GM12878 (cell line): ENCODE data around the gene ADAM19.

ENCODE experiments used
- CTCF ChIP-seq, 3 experiments: IDR thresholded peaks in 2 of 3; conservative IDR thresholded peaks in 1 of 3; 2 replicates each; pipeline ENCODE4 v1.5.1; 2011; ENCODE audit warnings: low read depth in 3 of 3, low read length in 3 of 3, mild to moderate bottlenecking in 3 of 3, control low read depth in 2 of 3, moderate library complexity in 2 of 3, inconsistent platforms in 1 of 3, mixed read lengths in 1 of 3; ENCODE audit not compliant: control insufficient read depth in 2 of 3, insufficient read depth in 1 of 3; ENCODE audit errors: extremely low read depth in 1 of 3
- FOXM1 ChIP-seq: IDR thresholded peaks from 2 replicates; pipeline ENCODE4 v1.6.1; 2012; ENCODE audit warnings: low read depth, mild to moderate bottlenecking, inconsistent platforms, low read length, moderate library complexity
- NFIC ChIP-seq: IDR thresholded peaks from 2 replicates; pipeline ENCODE4 v1.6.1; 2012; ENCODE audit warnings: low read depth, mild to moderate bottlenecking, inconsistent platforms, low read length, moderate library complexity
- POLR2A ChIP-seq: IDR thresholded peaks from 2 replicates; pipeline ENCODE4 v1.6.1; 2011; ENCODE audit warnings: low read depth, mild to moderate bottlenecking, low read length
- POLR2AphosphoS5 ChIP-seq: IDR thresholded peaks from 2 replicates; pipeline ENCODE4 v1.6.1; 2011; ENCODE audit warnings: mild to moderate bottlenecking, low read length, inconsistent platforms
- RAD21 ChIP-seq: IDR thresholded peaks from 2 replicates; pipeline ENCODE4 v1.6.1; 2011; ENCODE audit warnings: mild to moderate bottlenecking, low read depth, low read length, moderate library complexity; ENCODE audit not compliant: insufficient read depth
- USF2 ChIP-seq: IDR thresholded peaks from 2 replicates; pipeline ENCODE4 v1.6.1; 2011; ENCODE audit warnings: low read depth, low read length, improper control_type of control experiment, borderline replicate concordance
- YY1 ChIP-seq: IDR thresholded peaks from 2 replicates; pipeline ENCODE4 v1.6.1; 2011; ENCODE audit warnings: low read depth, mild to moderate bottlenecking, low read length
- TF ChIP-seq, protein P1 (sequence below): fragments of 450-650 bp; IDR thresholded peaks from 2 replicates; pipeline ENCODE4 v1.6.1; 2017; ENCODE audit warnings: mild to moderate bottlenecking
- TF ChIP-seq, protein P2 (sequence below): IDR thresholded peaks from 2 replicates; pipeline ENCODE4 v1.6.1; 2012; ENCODE audit warnings: mild to moderate bottlenecking, low read depth, low read length

GRCh38 chr5:157478726-157479125 lies 96.8 kb downstream of the ADAM19 start:
- TF ChIP-seq POLR2AphosphoS5: no peak
- TF ChIP-seq USF2: no peak
- TF ChIP-seq, protein P1, sequence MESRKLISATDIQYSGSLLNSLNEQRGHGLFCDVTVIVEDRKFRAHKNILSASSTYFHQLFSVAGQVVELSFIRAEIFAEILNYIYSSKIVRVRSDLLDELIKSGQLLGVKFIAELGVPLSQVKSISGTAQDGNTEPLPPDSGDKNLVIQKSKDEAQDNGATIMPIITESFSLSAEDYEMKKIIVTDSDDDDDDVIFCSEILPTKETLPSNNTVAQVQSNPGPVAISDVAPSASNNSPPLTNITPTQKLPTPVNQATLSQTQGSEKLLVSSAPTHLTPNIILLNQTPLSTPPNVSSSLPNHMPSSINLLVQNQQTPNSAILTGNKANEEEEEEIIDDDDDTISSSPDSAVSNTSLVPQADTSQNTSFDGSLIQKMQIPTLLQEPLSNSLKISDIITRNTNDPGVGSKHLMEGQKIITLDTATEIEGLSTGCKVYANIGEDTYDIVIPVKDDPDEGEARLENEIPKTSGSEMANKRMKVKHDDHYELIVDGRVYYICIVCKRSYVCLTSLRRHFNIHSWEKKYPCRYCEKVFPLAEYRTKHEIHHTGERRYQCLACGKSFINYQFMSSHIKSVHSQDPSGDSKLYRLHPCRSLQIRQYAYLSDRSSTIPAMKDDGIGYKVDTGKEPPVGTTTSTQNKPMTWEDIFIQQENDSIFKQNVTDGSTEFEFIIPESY: no peak
- TF ChIP-seq RAD21: no peak
- no peak for TF ChIP-seq NFIC
- no peak for TF ChIP-seq CTCF (IDR thresholded peaks at IDR 0.05 in 2 of 3, conservative IDR thresholded peaks at IDR 0.05 in 1 of 3; ENCODE audit: control insufficient read depth in 2 of 3, extremely low read depth in 1 of 3, insufficient read depth in 1 of 3, low read depth in 3 of 3, low read length in 3 of 3)
- no peak for TF ChIP-seq FOXM1
- TF ChIP-seq YY1: no peak
- TF ChIP-seq, protein P2, sequence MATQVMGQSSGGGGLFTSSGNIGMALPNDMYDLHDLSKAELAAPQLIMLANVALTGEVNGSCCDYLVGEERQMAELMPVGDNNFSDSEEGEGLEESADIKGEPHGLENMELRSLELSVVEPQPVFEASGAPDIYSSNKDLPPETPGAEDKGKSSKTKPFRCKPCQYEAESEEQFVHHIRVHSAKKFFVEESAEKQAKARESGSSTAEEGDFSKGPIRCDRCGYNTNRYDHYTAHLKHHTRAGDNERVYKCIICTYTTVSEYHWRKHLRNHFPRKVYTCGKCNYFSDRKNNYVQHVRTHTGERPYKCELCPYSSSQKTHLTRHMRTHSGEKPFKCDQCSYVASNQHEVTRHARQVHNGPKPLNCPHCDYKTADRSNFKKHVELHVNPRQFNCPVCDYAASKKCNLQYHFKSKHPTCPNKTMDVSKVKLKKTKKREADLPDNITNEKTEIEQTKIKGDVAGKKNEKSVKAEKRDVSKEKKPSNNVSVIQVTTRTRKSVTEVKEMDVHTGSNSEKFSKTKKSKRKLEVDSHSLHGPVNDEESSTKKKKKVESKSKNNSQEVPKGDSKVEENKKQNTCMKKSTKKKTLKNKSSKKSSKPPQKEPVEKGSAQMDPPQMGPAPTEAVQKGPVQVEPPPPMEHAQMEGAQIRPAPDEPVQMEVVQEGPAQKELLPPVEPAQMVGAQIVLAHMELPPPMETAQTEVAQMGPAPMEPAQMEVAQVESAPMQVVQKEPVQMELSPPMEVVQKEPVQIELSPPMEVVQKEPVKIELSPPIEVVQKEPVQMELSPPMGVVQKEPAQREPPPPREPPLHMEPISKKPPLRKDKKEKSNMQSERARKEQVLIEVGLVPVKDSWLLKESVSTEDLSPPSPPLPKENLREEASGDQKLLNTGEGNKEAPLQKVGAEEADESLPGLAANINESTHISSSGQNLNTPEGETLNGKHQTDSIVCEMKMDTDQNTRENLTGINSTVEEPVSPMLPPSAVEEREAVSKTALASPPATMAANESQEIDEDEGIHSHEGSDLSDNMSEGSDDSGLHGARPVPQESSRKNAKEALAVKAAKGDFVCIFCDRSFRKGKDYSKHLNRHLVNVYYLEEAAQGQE: no peak
- no peak for TF ChIP-seq POLR2A
